ENCODE results near the gene FBXL20. TPM values are rescaled to one million over a fixed set of nuclear protein-coding genes. Genes with fewer than 3 reads are reported as not detected.

Gene FBXL20
- total and polyA plus RNA-seq, 2 of the 8 experiments (the other 6 are each of a cell fraction or from before 2014, with no cell fraction given), result 5.5 to 11.0 TPM

DNA sequence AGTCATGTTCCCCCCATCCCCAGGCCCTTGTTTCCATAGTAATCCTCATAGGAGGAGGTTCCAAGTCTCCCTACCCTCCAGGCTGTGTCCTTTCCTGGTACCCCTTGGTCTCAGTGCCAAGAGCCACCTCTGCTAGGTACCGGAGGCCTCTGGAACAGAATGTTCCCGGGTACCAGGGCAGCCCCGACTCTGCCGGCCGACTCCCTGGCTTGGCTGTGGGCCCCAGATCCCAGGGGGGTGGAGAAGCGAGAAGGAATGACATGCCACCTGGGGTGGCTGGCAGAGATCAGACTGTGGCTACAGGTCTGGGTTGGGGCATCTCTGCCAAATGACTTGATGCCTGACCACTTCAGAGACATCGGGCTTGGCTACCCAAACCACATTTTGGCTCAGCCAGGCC, 179.3 kb downstream of the FBXL20 start (continued):
- TF ChIP-seq, protein P1, sequence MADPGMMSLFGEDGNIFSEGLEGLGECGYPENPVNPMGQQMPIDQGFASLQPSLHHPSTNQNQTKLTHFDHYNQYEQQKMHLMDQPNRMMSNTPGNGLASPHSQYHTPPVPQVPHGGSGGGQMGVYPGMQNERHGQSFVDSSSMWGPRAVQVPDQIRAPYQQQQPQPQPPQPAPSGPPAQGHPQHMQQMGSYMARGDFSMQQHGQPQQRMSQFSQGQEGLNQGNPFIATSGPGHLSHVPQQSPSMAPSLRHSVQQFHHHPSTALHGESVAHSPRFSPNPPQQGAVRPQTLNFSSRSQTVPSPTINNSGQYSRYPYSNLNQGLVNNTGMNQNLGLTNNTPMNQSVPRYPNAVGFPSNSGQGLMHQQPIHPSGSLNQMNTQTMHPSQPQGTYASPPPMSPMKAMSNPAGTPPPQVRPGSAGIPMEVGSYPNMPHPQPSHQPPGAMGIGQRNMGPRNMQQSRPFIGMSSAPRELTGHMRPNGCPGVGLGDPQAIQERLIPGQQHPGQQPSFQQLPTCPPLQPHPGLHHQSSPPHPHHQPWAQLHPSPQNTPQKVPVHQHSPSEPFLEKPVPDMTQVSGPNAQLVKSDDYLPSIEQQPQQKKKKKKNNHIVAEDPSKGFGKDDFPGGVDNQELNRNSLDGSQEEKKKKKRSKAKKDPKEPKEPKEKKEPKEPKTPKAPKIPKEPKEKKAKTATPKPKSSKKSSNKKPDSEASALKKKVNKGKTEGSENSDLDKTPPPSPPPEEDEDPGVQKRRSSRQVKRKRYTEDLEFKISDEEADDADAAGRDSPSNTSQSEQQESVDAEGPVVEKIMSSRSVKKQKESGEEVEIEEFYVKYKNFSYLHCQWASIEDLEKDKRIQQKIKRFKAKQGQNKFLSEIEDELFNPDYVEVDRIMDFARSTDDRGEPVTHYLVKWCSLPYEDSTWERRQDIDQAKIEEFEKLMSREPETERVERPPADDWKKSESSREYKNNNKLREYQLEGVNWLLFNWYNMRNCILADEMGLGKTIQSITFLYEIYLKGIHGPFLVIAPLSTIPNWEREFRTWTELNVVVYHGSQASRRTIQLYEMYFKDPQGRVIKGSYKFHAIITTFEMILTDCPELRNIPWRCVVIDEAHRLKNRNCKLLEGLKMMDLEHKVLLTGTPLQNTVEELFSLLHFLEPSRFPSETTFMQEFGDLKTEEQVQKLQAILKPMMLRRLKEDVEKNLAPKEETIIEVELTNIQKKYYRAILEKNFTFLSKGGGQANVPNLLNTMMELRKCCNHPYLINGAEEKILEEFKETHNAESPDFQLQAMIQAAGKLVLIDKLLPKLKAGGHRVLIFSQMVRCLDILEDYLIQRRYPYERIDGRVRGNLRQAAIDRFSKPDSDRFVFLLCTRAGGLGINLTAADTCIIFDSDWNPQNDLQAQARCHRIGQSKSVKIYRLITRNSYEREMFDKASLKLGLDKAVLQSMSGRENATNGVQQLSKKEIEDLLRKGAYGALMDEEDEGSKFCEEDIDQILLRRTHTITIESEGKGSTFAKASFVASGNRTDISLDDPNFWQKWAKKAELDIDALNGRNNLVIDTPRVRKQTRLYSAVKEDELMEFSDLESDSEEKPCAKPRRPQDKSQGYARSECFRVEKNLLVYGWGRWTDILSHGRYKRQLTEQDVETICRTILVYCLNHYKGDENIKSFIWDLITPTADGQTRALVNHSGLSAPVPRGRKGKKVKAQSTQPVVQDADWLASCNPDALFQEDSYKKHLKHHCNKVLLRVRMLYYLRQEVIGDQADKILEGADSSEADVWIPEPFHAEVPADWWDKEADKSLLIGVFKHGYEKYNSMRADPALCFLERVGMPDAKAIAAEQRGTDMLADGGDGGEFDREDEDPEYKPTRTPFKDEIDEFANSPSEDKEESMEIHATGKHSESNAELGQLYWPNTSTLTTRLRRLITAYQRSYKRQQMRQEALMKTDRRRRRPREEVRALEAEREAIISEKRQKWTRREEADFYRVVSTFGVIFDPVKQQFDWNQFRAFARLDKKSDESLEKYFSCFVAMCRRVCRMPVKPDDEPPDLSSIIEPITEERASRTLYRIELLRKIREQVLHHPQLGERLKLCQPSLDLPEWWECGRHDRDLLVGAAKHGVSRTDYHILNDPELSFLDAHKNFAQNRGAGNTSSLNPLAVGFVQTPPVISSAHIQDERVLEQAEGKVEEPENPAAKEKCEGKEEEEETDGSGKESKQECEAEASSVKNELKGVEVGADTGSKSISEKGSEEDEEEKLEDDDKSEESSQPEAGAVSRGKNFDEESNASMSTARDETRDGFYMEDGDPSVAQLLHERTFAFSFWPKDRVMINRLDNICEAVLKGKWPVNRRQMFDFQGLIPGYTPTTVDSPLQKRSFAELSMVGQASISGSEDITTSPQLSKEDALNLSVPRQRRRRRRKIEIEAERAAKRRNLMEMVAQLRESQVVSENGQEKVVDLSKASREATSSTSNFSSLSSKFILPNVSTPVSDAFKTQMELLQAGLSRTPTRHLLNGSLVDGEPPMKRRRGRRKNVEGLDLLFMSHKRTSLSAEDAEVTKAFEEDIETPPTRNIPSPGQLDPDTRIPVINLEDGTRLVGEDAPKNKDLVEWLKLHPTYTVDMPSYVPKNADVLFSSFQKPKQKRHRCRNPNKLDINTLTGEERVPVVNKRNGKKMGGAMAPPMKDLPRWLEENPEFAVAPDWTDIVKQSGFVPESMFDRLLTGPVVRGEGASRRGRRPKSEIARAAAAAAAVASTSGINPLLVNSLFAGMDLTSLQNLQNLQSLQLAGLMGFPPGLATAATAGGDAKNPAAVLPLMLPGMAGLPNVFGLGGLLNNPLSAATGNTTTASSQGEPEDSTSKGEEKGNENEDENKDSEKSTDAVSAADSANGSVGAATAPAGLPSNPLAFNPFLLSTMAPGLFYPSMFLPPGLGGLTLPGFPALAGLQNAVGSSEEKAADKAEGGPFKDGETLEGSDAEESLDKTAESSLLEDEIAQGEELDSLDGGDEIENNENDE (IDR thresholded peaks at IDR 0.05; ENCODE audit: insufficient replicate concordance, low read length), result no peak
- TF ChIP-seq CHD1 (IDR thresholded peaks at IDR 0.05; ENCODE audit: low read depth, low read length) (no peak), SAP30 (IDR thresholded peaks at IDR 0.05; ENCODE audit: insufficient read depth, insufficient replicate concordance, low read length) (no peak), YY1 (IDR thresholded peaks at IDR 0.05; ENCODE audit: low read depth, low read length) (no peak), GTF2F1 (IDR thresholded peaks at IDR 0.05; ENCODE audit: borderline replicate concordance, low read depth, low read length) (no peak), SP4 (IDR thresholded peaks at IDR 0.05; ENCODE audit: low read length) (no peak), GABPA (IDR thresholded peaks at IDR 0.05; ENCODE audit: borderline replicate concordance, insufficient read depth, low read length) (no peak), SIN3A (conservative IDR thresholded peaks at IDR 0.05 in 1 of 2, IDR thresholded peaks at IDR 0.05 in 1 of 2; ENCODE audit: low read depth in 1 of 2, low read length in 2 of 2) (no peak), KDM4A (IDR thresholded peaks at IDR 0.05; ENCODE audit: low read depth, low read length, severe bottlenecking) (no peak), POU5F1 (IDR thresholded peaks at IDR 0.05; ENCODE audit: low read depth, low read length) (no peak)
- TF ChIP-seq, protein P2, sequence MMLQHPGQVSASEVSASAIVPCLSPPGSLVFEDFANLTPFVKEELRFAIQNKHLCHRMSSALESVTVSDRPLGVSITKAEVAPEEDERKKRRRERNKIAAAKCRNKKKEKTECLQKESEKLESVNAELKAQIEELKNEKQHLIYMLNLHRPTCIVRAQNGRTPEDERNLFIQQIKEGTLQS (IDR thresholded peaks at IDR 0.05; ENCODE audit: insufficient read depth, low read depth, low read length), result no peak

Data from H1 (cell line).